K562 (cell line): ENCODE measurements around the gene ERAL1. TPM values are rescaled to one million over a fixed set of nuclear protein-coding genes. Genes with fewer than 3 reads are reported as not detected.

Source experiments
- ASH1L ChIP-seq: fragments of 450-650 bp; IDR thresholded peaks from 2 replicates; pipeline ENCODE4 v1.6.1; 2018; ENCODE audit warnings: borderline replicate concordance, mild to moderate bottlenecking, low read depth; ENCODE audit not compliant: partially characterized antibody
- BACH1 ChIP-seq: fragments of 200-800 bp; sonication (Bioruptor generic); IDR thresholded peaks from 2 replicates; pipeline ENCODE4 v1.6.1; 2016; ENCODE audit warnings: missing genetic modification characterization, missing compliant biosample characterization
- CHD4 ChIP-seq: fragments of 200-600 bp; sonication (generic); IDR thresholded peaks from 3 replicates; pipeline ENCODE4 v1.6.1; 2012; ENCODE audit warnings: low read depth, mild to moderate bottlenecking, mixed read lengths, low read length, inconsistent platforms; ENCODE audit not compliant: insufficient read depth, insufficient replicate concordance, poor library complexity, severe bottlenecking
- CTBP1 ChIP-seq: fragments of 450-650 bp; IDR thresholded peaks from 2 replicates; pipeline ENCODE4 v1.6.1; 2016; ENCODE audit warnings: borderline replicate concordance
- GTF2F1 ChIP-seq: IDR thresholded peaks from 2 replicates; pipeline ENCODE4 v1.6.1; 2011; ENCODE audit warnings: low read depth, low read length, improper control_type of control experiment
- L3MBTL2 ChIP-seq: fragments of 450-650 bp; IDR thresholded peaks from 2 replicates; pipeline ENCODE4 v1.6.1; 2016; ENCODE audit warnings: mild to moderate bottlenecking, moderate library complexity
- LCOR ChIP-seq: sonication (generic); formaldehyde crosslinking; IDR thresholded peaks from 2 replicates; pipeline ENCODE4 v1.8.0; 2022; ENCODE audit warnings: mild to moderate bottlenecking, missing genetic modification reagents
- PRMT5 ChIP-seq: sonication (generic); formaldehyde crosslinking; IDR thresholded peaks from 2 replicates; pipeline ENCODE4 v1.5.0; 2020; ENCODE audit warnings: missing genetic modification reagents
- RBFOX2 ChIP-seq: fragments of 200-400 bp; formaldehyde crosslinking; IDR thresholded peaks from 2 replicates; pipeline ENCODE4 v1.6.1; 2017; ENCODE audit warnings: low read depth, mild to moderate bottlenecking, low read length, moderate library complexity
- RFX1 ChIP-seq: fragments of 450-650 bp; IDR thresholded peaks from 2 replicates; pipeline ENCODE4 v1.6.1; 2016; ENCODE audit warnings: mild to moderate bottlenecking, moderate library complexity
- SIRT6 ChIP-seq: IDR thresholded peaks from one replicate; pipeline ENCODE4 v1.6.1; 2012; ENCODE audit warnings: low read depth, mild to moderate bottlenecking, control low read depth, inconsistent platforms, low read length, moderate library complexity
- SMARCB1 ChIP-seq: IDR thresholded peaks from 2 replicates; pipeline ENCODE4 v1.6.1; 2011; ENCODE audit warnings: improper control_type of control experiment, low read depth; ENCODE audit not compliant: insufficient read length
- STAG1 ChIP-seq: sonication (generic); formaldehyde crosslinking; IDR thresholded peaks from 2 replicates; pipeline ENCODE4 v1.5.0; 2020; ENCODE audit warnings: missing genetic modification reagents, borderline replicate concordance
- XRCC5 ChIP-seq: fragments of 200-400 bp; formaldehyde crosslinking; IDR thresholded peaks from 2 replicates; pipeline ENCODE4 v1.6.1; 2017; ENCODE audit warnings: low read depth, mild to moderate bottlenecking, low read length
- ZNF232 ChIP-seq: sonication (generic); formaldehyde crosslinking; IDR thresholded peaks from 2 replicates; pipeline ENCODE4 v1.8.0; 2022; ENCODE audit warnings: mild to moderate bottlenecking, missing genetic modification reagents
- ZNF717 ChIP-seq: fragments of 250-450 bp; sonication (Bioruptor Pico); IDR thresholded peaks from 2 replicates; pipeline ENCODE4 v1.5.0; 2021
- ZNF766 ChIP-seq: fragments of 200-800 bp; sonication (Bioruptor generic); conservative IDR thresholded peaks from 2 replicates; pipeline ENCODE4 v1.6.1; 2016; ENCODE audit warnings: missing genetic modification characterization, missing compliant biosample characterization
- polyA plus RNA-seq, 8 experiments: library from polyadenylated mRNA; depleted of rRNA in 4 of 8; stranded (reverse) in 5 of 8; unstranded in 3 of 8; fragments of >200 nt; fragmentation: Nextera tagmentation in 2 of 8; fragmentation: Illumina TruSeq in 1 of 8; extraction: Ambion mirVana in 2 of 8; extraction: Trizol in 1 of 8; gene quantifications; 2 replicates each; pipeline versions ENCODE4 v1.2.1 to v1.2.3, GENCODE V29; 2011 to 2014; ENCODE audit warnings: inconsistent platforms in 1 of 8, missing spikeins in 1 of 8
- total RNA-seq, 7 experiments: library from RNA; depleted of rRNA in 6 of 7; stranded (reverse); fragments of >200 nt in 6 of 7; fragmentation: Illumina TruSeq in 2 of 7; extraction: Trizol in 2 of 7; gene quantifications; 2 replicates each; pipeline versions ENCODE4 v1.2.1 to v1.2.3, GENCODE V29; 2011 to 2021; ENCODE audit warnings: low replicate concordance in 1 of 7
- TF ChIP-seq, protein P1 (sequence below): sonication (generic); formaldehyde crosslinking; IDR thresholded peaks from 2 replicates; pipeline ENCODE4 v1.8.1; 2023; ENCODE audit warnings: mild to moderate bottlenecking, missing genetic modification reagents
- TF ChIP-seq, protein P2 (sequence below), 2 experiments: fragments of 250-450 bp in 1 of 2; fragments of 450-650 bp in 1 of 2; sonication (Bioruptor Pico) in 1 of 2; IDR thresholded peaks; 2 replicates each; pipeline versions ENCODE4 v1.6.1 to v1.8.0; 2016 to 2021; ENCODE audit warnings: mild to moderate bottlenecking in 2 of 2, moderate library complexity in 2 of 2, missing compliant biosample characterization in 1 of 2, missing genetic modification characterization in 1 of 2
- TF ChIP-seq, protein P3 (sequence below): fragments of 250-450 bp; sonication (Bioruptor Pico); IDR thresholded peaks from 2 replicates; pipeline ENCODE4 v1.5.0; 2020; ENCODE audit warnings: mild to moderate bottlenecking, borderline replicate concordance
- TF ChIP-seq, protein P4 (sequence below): fragments of 450-650 bp; IDR thresholded peaks from 2 replicates; pipeline ENCODE4 v1.6.1; 2016; ENCODE audit warnings: mild to moderate bottlenecking

The ERAL1 gene
- total and polyA plus RNA-seq, 9 of the 15 experiments (the other 6 are each of a cell fraction or from before 2014, with no cell fraction given), result 37.5 to 351 (median 106) TPM

DNA sequence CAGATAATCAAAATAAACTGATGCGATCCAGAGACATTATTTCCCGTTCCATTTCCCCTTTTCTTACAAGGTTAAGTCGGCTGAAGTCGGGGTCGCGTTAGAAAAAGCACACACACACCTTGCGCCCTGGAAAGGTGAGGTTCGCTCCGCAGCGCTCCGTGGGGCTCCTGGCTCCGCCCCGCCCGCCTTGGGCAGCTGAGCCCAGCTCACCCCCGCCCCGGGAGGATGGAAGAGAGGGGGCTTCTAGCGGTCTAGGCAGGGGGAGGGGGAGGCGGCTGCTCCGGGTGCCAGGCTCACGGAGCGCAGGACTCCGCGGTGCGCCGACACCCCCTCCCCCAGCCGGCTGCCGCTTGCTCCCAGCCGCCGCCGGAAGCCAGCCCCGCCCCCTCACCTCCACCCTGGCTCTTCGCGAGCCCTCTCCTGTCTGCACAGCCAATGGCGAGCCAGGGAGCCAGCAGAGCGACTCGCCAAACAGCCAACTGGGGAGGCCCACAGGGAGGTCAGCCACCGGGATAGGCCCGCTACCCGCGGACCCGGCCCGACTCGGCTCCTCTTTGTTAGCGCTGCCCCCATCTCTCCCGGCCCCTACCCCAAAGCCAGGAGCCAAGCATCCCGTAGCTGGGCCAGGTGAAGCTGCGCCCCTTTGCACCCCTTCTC, 42.6 kb upstream of the ERAL1 start (continued):
- TF ChIP-seq, protein P1, sequence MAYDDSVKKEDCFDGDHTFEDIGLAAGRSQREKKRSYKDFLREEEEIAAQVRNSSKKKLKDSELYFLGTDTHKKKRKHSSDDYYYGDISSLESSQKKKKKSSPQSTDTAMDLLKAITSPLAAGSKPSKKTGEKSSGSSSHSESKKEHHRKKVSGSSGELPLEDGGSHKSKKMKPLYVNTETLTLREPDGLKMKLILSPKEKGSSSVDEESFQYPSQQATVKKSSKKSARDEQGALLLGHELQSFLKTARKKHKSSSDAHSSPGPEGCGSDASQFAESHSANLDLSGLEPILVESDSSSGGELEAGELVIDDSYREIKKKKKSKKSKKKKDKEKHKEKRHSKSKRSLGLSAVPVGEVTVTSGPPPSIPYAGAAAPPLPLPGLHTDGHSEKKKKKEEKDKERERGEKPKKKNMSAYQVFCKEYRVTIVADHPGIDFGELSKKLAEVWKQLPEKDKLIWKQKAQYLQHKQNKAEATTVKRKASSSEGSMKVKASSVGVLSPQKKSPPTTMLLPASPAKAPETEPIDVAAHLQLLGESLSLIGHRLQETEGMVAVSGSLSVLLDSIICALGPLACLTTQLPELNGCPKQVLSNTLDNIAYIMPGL (CRISPR knock-in tag), result no peak
- TF ChIP-seq, protein P2, sequence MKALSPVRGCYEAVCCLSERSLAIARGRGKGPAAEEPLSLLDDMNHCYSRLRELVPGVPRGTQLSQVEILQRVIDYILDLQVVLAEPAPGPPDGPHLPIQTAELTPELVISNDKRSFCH (CRISPR knock-in tag; IDR thresholded peaks at IDR 0.05), result no peak
- TF ChIP-seq, protein P2 (tag; IDR thresholded peaks at IDR 0.05), result no peak
- no peak for TF ChIP-seq RFX1
- no peak for TF ChIP-seq CHD4
- no peak for TF ChIP-seq XRCC5
- TF ChIP-seq PRMT5 (CRISPR knock-in tag), result no peak
- TF ChIP-seq ZNF717, result no peak
- TF ChIP-seq ZNF766 (CRISPR knock-in tag), result no peak
- peak; percentile 51 for TF ChIP-seq SMARCB1
- peak; percentile 72 for TF ChIP-seq RBFOX2
- no peak for TF ChIP-seq STAG1 (CRISPR knock-in tag)
- no peak; the same call in 1 of the 2 replicates for TF ChIP-seq L3MBTL2
- no peak for TF ChIP-seq GTF2F1
- no peak for TF ChIP-seq ZNF232 (CRISPR knock-in tag)
- TF ChIP-seq, protein P3, sequence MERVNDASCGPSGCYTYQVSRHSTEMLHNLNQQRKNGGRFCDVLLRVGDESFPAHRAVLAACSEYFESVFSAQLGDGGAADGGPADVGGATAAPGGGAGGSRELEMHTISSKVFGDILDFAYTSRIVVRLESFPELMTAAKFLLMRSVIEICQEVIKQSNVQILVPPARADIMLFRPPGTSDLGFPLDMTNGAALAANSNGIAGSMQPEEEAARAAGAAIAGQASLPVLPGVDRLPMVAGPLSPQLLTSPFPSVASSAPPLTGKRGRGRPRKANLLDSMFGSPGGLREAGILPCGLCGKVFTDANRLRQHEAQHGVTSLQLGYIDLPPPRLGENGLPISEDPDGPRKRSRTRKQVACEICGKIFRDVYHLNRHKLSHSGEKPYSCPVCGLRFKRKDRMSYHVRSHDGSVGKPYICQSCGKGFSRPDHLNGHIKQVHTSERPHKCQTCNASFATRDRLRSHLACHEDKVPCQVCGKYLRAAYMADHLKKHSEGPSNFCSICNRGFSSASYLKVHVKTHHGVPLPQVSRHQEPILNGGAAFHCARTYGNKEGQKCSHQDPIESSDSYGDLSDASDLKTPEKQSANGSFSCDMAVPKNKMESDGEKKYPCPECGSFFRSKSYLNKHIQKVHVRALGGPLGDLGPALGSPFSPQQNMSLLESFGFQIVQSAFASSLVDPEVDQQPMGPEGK (CRISPR knock-in tag), result no peak
- TF ChIP-seq ASH1L, result peak; percentile 94
- peak; percentile 83 for TF ChIP-seq CTBP1
- TF ChIP-seq BACH1 (tag), result no peak
- no peak for TF ChIP-seq SIRT6
- TF ChIP-seq LCOR, result no peak
- TF ChIP-seq, protein P4, sequence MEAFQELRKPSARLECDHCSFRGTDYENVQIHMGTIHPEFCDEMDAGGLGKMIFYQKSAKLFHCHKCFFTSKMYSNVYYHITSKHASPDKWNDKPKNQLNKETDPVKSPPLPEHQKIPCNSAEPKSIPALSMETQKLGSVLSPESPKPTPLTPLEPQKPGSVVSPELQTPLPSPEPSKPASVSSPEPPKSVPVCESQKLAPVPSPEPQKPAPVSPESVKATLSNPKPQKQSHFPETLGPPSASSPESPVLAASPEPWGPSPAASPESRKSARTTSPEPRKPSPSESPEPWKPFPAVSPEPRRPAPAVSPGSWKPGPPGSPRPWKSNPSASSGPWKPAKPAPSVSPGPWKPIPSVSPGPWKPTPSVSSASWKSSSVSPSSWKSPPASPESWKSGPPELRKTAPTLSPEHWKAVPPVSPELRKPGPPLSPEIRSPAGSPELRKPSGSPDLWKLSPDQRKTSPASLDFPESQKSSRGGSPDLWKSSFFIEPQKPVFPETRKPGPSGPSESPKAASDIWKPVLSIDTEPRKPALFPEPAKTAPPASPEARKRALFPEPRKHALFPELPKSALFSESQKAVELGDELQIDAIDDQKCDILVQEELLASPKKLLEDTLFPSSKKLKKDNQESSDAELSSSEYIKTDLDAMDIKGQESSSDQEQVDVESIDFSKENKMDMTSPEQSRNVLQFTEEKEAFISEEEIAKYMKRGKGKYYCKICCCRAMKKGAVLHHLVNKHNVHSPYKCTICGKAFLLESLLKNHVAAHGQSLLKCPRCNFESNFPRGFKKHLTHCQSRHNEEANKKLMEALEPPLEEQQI, result no peak
